GM20000 (cell line): ENCODE results near the gene SHANK2.

ENCODE experiments used
- DNase-seq: peaks from one replicate; pipeline ENCODE4 v3.0.0; 2012; ENCODE audit warnings: low spot score
- TF ChIP-seq, protein P1 (sequence below): IDR thresholded peaks from 2 replicates; pipeline ENCODE4 v1.5.1; 2012; ENCODE audit warnings: mild to moderate bottlenecking, control low read depth; ENCODE audit errors: extremely low read depth, missing control alignments

SHANK2 gene

DNA sequence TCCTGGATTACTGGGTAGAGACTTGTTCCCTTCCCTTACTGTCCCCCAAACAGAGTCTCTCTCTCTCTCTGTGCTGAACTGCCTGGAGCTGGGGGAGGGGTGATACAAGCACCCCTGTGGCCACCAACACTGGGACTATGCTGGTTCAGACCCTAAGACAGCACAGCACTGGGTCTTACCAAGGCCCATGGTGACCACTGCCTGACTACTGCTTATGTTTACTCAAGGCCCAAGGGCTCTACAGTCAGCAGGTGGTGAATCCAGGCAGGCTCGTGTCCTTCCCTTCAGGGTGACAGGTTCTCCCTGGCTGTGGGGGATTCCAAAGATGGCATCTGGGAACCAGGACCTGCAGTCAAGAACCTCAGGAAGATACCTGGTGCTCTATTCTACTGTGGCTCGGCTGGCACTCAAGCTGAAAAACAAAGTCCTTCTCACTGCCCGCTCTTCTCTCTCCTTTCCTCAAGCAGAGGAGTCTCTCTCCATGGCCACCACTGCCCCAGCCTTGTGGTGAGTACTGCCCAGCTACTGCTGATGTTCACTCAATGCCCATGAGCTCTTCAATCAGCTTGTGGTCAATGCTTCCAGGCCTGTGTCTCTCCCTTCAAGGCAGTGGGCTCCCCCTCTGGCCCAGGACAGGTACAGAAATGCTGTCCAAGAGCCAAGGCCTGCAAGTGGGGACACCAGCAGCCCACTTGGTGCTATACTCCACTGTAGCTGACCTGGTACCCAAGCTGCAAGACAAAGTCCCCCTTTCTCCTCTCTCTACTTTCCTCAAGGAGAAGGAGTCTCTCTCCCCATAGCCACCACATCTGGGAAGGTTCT is 41.8 kb upstream of the SHANK2 start:
- TF ChIP-seq, protein P1, sequence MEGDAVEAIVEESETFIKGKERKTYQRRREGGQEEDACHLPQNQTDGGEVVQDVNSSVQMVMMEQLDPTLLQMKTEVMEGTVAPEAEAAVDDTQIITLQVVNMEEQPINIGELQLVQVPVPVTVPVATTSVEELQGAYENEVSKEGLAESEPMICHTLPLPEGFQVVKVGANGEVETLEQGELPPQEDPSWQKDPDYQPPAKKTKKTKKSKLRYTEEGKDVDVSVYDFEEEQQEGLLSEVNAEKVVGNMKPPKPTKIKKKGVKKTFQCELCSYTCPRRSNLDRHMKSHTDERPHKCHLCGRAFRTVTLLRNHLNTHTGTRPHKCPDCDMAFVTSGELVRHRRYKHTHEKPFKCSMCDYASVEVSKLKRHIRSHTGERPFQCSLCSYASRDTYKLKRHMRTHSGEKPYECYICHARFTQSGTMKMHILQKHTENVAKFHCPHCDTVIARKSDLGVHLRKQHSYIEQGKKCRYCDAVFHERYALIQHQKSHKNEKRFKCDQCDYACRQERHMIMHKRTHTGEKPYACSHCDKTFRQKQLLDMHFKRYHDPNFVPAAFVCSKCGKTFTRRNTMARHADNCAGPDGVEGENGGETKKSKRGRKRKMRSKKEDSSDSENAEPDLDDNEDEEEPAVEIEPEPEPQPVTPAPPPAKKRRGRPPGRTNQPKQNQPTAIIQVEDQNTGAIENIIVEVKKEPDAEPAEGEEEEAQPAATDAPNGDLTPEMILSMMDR: no peak
- no peak for DNase-seq

DNA sequence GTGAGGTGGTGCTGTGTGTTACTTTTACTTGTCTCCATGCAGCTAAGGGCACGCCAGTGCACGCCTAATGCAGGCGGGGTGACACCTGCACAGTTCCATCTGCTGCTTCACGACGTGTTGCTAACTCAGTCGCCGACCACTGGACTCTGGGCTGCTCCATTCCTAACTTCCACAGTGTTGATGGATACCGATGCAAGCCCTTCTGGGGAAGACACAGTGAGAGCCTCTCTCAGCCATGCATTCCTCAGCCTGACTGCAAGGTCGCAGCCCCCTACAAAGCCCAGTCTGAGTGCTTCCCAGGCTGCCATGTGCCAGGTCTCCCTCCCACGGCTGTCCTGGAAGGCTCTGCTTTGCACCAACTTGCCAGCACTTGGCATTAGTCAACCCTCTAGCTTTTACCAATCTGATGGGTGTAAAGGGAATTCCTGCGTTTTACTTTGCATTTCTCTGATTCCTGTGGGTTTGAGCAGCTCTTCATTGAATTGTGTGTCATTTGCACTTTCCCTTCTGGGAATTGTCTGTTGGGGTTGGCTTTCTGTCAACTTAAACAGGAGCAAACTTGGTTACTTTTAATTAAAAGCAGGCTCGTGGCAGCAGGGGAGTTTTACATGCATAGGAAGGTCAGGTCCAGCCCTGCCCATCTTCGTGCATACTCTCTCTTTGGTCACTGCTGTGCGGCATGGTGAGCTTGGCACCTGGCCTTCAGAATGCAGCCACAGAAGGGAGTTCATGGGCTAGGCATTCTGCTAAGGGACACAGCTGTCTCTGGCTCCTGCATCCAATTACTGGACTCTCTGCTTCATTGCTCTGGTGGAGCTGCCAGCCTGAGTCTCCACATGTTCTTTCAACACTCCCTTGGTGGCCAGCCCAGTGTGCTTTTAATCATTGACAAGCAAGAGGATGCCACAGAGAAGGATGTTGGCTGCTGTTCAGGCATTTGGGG is 34.6 kb upstream of the SHANK2 start:
- no peak for DNase-seq
- TF ChIP-seq, protein P1: no peak

DNA sequence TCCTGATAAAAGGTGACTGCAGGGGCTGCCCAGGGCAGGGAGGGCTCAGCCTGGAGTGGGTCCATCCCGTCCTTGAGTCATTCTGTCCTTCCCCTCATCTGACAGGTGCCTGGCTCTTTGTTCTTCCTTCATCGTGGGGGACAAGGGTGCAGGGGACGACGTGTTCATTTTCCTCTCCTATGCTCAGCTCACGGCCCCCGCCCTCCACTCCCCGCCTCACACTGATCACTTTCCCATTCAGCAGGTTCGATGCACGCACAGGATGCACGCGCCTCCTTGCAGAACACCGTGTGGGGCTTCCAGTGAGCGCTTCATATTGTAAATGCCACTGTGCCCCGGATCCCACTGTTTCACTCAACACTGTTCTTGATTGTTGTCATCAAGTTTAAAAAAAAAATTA is 32.7 kb upstream of the SHANK2 start:
- TF ChIP-seq, protein P1: no peak

DNA sequence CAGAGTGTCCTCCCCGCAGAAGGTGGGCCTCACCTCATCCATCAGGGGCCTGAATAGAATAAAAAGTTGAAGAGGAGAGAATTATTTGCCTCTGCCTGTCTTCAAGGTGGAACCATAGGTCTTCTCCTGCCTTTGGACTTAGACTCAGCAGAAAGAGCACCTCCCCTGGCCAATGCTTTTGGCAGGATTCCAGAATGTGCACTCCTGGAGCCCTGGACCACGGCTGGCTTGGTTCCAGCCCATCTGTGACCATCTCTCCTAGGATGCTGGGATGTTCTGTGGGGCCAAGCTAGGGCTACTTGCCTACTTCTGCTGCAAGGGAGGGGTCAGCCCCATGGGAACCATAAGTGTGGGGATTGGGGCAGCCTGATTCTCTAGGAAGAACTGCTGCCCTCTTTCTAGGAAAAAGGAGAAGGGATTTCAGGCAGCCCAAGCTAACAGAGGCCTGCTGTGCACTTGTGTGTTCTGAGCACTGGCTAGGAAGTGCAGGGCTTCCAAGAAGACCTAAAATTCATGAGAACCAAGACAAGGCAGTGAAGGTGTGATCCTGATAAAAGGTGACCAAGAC is 32.2 kb upstream of the SHANK2 start:
- TF ChIP-seq, protein P1: no peak
- no peak for DNase-seq

More for the DNA sequence above, 32.7 kb upstream of the SHANK2 start:
- DNase-seq: no peak

DNA sequence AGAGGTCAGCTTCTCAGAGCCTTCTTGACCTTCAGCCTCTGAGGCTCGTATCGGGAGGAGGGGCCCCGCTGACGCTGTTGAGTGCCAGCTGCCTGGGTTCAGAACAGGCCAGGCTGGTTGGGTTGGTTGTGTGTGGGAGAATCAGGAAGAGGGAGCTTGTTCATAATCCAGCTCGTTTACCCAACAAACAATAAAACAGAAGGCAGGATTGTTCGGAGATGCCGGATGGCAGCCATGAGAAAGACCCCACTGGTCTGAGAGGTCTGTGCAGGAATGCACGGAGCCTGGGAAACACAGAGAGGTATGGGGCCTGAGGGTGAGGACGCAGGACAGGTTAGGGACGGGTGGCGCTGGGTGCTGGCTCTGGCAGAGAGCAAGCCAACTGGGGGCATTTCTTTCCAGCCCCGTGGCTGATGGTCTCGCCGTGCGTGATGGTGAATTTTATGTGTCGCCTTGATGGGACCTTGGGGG is 31.6 kb upstream of the SHANK2 start:
- TF ChIP-seq, protein P1: no peak
- no peak for DNase-seq

DNA sequence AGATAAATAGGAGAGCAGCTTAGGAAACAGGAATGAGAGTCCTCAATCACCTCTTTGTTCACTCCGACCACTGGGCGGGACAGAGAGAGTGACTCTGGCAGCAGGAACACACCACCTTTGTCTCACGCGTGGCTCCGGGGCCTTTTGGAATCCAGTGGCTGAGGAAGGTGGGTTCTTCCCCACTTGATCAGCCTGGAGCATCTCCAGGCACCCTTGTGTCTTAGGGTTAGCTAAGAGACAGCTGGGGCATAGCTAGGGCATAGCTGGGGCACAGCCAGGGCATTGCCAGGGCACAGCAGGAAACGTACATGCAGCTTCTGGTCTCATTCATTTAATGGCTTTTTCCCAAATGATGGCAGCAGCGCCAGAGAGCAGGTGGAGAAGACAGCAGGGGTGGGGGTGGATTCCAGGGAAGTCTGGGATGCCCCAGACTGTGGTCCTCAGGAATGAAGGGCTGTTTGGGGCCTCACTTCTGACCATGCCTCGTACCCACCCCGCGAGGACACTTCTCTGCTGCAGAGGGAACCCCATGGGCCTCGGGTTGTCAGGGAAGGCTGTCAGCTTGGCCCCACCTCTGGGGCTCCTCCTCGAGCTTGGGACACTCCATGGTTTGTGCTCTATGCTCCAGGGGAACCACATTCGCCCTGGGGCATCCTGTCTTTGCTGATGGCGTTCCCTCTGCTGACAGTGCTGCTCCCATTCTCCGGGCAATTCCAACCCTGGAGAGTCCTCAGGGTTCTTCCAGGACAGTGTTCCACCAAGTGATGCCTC is 30.4 kb upstream of the SHANK2 start:
- TF ChIP-seq, protein P1: no peak

More for the DNA sequence above, 30.4 kb upstream of the SHANK2 start:
- DNase-seq: no peak
